Activated CD8-positive, alpha-beta T cell treated with anti-CD3 and anti-CD28 coated beads, Interleukin-2, amount 10 ng/mL, durations not matched to agents 7 days and 5 days (primary cell): ENCODE data around the gene PPT1. TPM values are rescaled to one million over a fixed set of nuclear protein-coding genes. Genes with fewer than 3 reads are reported as not detected.
A peak's percentile ranks its signal among the peaks of the same experiment; 100 is the strongest.
"Not testable (repeated sequence)": the region's sequence is repeated elsewhere in the genome, so short reads cannot be mapped to it uniquely, and the experiment has no call there.

Source experiments
- ATAC-seq: fragments of 150-1000 bp; cut with Tn5 transposase; one replicate; pipeline ENCODE4 v1.10.0; 2021; ENCODE audit warnings: moderate library complexity
- CTCF ChIA-PET: fragments of 350-600 bp; sonication (Branson Sonifier 250); formaldehyde crosslinking; loops from one replicate; lab custom pipeline; 2021; ENCODE audit warnings: antibody characterized with exemption; lab: Charles Lee
- POLR2A ChIA-PET: fragments of 350-600 bp; sonication (Branson Sonifier 250); formaldehyde crosslinking; loops from one replicate; lab custom pipeline; 2021; ENCODE audit warnings: antibody characterized with exemption; lab: Charles Lee
- DNase-seq: peaks from one replicate; pipeline ENCODE4 v3.0.0-alpha.2; 2020
- H3K27ac Mint-ChIP-seq: one replicate; pipeline ENCODE4 v1.8.0; 2021; ENCODE audit warnings: mild to moderate bottlenecking, mixed read lengths
- H3K27me3 Mint-ChIP-seq: one replicate; pipeline ENCODE4 v1.8.0; 2021; ENCODE audit warnings: low read depth, mixed read lengths
- H3K36me3 Mint-ChIP-seq: one replicate; pipeline ENCODE4 v1.8.0; 2021; ENCODE audit warnings: low read depth, mixed read lengths
- H3K4me1 Mint-ChIP-seq: one replicate; pipeline ENCODE4 v1.8.0; 2021; ENCODE audit warnings: low read depth, mixed read lengths
- H3K4me3 Mint-ChIP-seq: one replicate; pipeline ENCODE4 v1.8.0; 2021; ENCODE audit warnings: mild to moderate bottlenecking, mixed read lengths
- H3K9me3 Mint-ChIP-seq: one replicate; pipeline ENCODE4 v1.8.0; 2022; ENCODE audit warnings: mixed read lengths; ENCODE audit not compliant: insufficient read depth
- total RNA-seq, 2 experiments: library from RNA; stranded (reverse); gene quantifications; one replicate each; pipeline ENCODE4 v1.2.3, GENCODE V29; 2021

The PPT1 gene
- total RNA-seq, 2 experiments from 2014 or later: 81.1 to 84.6 TPM

GRCh38 chr1:40039757-40040510, 57.1 kb downstream of the PPT1 start:
- ChIA-PET CTCF (interaction anchor here (0.6 to 3.1 kb wide), 15 partner anchors 8 to 302 kb away, joined by 3 to 12 read pairs (median 4); no protein-coding TSS in a partner anchor), POLR2A (interaction anchor here (1.0 to 4.7 kb wide), 21 partner anchors 10 to 349 kb away, joined by 3 to 47 read pairs (median 4); partner anchors contain the start of genes MFSD2A, PPIE and ZMPSTE24)
- Mint-ChIP-seq H3K9me3 (no peaks in the 10 kb centered on the region), H3K27me3 (no peaks in the 10 kb centered on the region), H3K27ac (peak overlapping the region; percentile 99), H3K4me3 (peak overlapping the region; percentile 93), H3K36me3 (peaks cover 51% of the 10 kb centered on the region), H3K4me1 (peaks cover 56% of the 10 kb centered on the region)
- DNase-seq (peak; percentile 94), ATAC-seq (peak; percentile 60)

GRCh38 chr1:40039245-40039756, 57.8 kb downstream of the PPT1 start:
- CTCF ChIA-PET: interaction anchor here (0.6 to 3.1 kb wide), 13 partner anchors 11 to 301 kb away, joined by 3 to 12 read pairs (median 4); no protein-coding TSS in a partner anchor
- peaks cover 47% of the 10 kb centered on the region for H3K36me3 Mint-ChIP-seq
- DNase-seq (no peak), ATAC-seq (no peak)
- peak overlapping the region; percentile 99 for H3K27ac Mint-ChIP-seq
- H3K9me3 Mint-ChIP-seq: no peaks in the 10 kb centered on the region
- peak overlapping the region; percentile 93 for H3K4me3 Mint-ChIP-seq
- H3K4me1 Mint-ChIP-seq: peaks cover 59% of the 10 kb centered on the region
- no peaks in the 10 kb centered on the region for H3K27me3 Mint-ChIP-seq
- POLR2A ChIA-PET: interaction anchor here (0.5 to 4.7 kb wide), 17 partner anchors 9 to 557 kb away, joined by 3 to 47 read pairs (median 4); partner anchors contain the start of genes MFSD2A and PPIE

GRCh38 chr1:40038697-40039096, 58.4 kb downstream of the PPT1 start:
- H3K36me3 Mint-ChIP-seq: peaks cover 41% of the 10 kb centered on the region
- DNase-seq (no peak), ATAC-seq (no peak)
- H3K27ac Mint-ChIP-seq: peak overlapping the region; percentile 99
- CTCF ChIA-PET: interaction anchor here (0.9 to 3.1 kb wide), 11 partner anchors 11 to 300 kb away, joined by 3 to 12 read pairs (median 4); no protein-coding TSS in a partner anchor
- no peaks in the 10 kb centered on the region for H3K27me3 Mint-ChIP-seq
- POLR2A ChIA-PET: interaction anchor here (0.5 to 4.7 kb wide), 14 partner anchors 11 to 558 kb away, joined by 3 to 47 read pairs (median 4); partner anchors contain the start of genes MFSD2A and PPIE
- H3K9me3 Mint-ChIP-seq: no peaks in the 10 kb centered on the region
- H3K4me3 Mint-ChIP-seq: peak overlapping the region; percentile 93
- H3K4me1 Mint-ChIP-seq: peaks cover 58% of the 10 kb centered on the region

GRCh38 chr1:40037254-40037653, 59.8 kb downstream of the PPT1 start:
- CTCF ChIA-PET, DNase-seq, ATAC-seq, H3K4me3 Mint-ChIP-seq, H3K27ac Mint-ChIP-seq, H3K9me3 Mint-ChIP-seq, POLR2A ChIA-PET, H3K27me3 Mint-ChIP-seq: not testable (repeated sequence)
- peaks cover 28% of the 10 kb centered on the region for H3K36me3 Mint-ChIP-seq
- H3K4me1 Mint-ChIP-seq: peaks cover 56% of the 10 kb centered on the region

GRCh38 chr1:40036574-40036973, 60.5 kb downstream of the PPT1 start:
- Mint-ChIP-seq H3K9me3 (no peaks in the 10 kb centered on the region), H3K4me3 (no peak overlapping the region), H3K27me3 (no peaks in the 10 kb centered on the region), H3K36me3 (peaks cover 22% of the 10 kb centered on the region), H3K27ac (peak overlapping the region; percentile 50), H3K4me1 (peaks cover 55% of the 10 kb centered on the region)
- no peak for DNase-seq
- CTCF ChIA-PET: interaction anchor here (7.3 kb wide), 1 partner anchor 62 kb away, joined by 85 read pairs; no protein-coding TSS in a partner anchor
- POLR2A ChIA-PET: no interaction called here
- no peak for ATAC-seq

- ATAC-seq (no peak), DNase-seq (peak; percentile 35)
- H3K4me3 Mint-ChIP-seq: peak overlapping the region; percentile 9
- CTCF ChIA-PET: interaction anchor here (0.8 to 8.1 kb wide), 9 partner anchors 22 to 376 kb away, joined by 3 to 150 read pairs (median 4); no protein-coding TSS in a partner anchor
- H3K9me3 Mint-ChIP-seq: no peaks in the 10 kb centered on the region
- H3K4me1 Mint-ChIP-seq: peaks cover 59% of the 10 kb centered on the region
- H3K27ac Mint-ChIP-seq: peak overlapping the region; percentile 80
- POLR2A ChIA-PET: interaction anchor here (0.9 kb wide), 1 partner anchor 16 kb away, joined by 3 read pairs; no protein-coding TSS in a partner anchor
- H3K36me3 Mint-ChIP-seq: peaks cover 10% of the 10 kb centered on the region
- H3K27me3 Mint-ChIP-seq: peaks cover 2% of the 10 kb centered on the region
These were observed 62.2 kb downstream of the PPT1 start for GRCh38 chr1:40034869-40035268.

- POLR2A ChIA-PET: no interaction called here
- ATAC-seq: peak; percentile 77
- Mint-ChIP-seq H3K27ac (no peak overlapping the region), H3K9me3 (no peaks in the 10 kb centered on the region), H3K27me3 (peaks cover 9% of the 10 kb centered on the region), H3K4me3 (no peak overlapping the region), H3K4me1 (peaks cover 43% of the 10 kb centered on the region), H3K36me3 (no peaks in the 10 kb centered on the region)
- CTCF ChIA-PET: interaction anchor here (0.6 to 8.1 kb wide), 51 partner anchors 8 to 426 kb away, joined by 3 to 150 read pairs (median 4); partner anchors contain the start of genes CAP1 and MYCL
- peak; percentile 71 for DNase-seq
These were observed 64.7 kb downstream of the PPT1 start for GRCh38 chr1:40032240-40032891.

- peaks cover 9% of the 10 kb centered on the region for H3K27me3 Mint-ChIP-seq
- H3K36me3 Mint-ChIP-seq: no peaks in the 10 kb centered on the region
- no peak overlapping the region for H3K27ac Mint-ChIP-seq
- no peak for ATAC-seq
- no peak for DNase-seq
- ChIA-PET POLR2A (interaction anchor here (1.7 kb wide), 1 partner anchor 10 kb away, joined by 6 read pairs; the partner anchor contains the start of gene CAP1), CTCF (interaction anchor here (0.6 to 8.1 kb wide), 5 partner anchors 12 to 213 kb away, joined by 3 to 150 read pairs (median 5); no protein-coding TSS in a partner anchor)
- no peaks in the 10 kb centered on the region for H3K9me3 Mint-ChIP-seq
- peaks cover 34% of the 10 kb centered on the region for H3K4me1 Mint-ChIP-seq
- H3K4me3 Mint-ChIP-seq: no peak overlapping the region
These were observed 66.4 kb downstream of the PPT1 start for GRCh38 chr1:40030528-40031135.

GRCh38 chr1:40029608-40030007, 67.4 kb downstream of the PPT1 start:
- peaks cover 9% of the 10 kb centered on the region for H3K27me3 Mint-ChIP-seq
- no peaks in the 10 kb centered on the region for H3K36me3 Mint-ChIP-seq
- peaks cover 27% of the 10 kb centered on the region for H3K4me1 Mint-ChIP-seq
- ATAC-seq (no peak), DNase-seq (no peak)
- no peak overlapping the region for H3K4me3 Mint-ChIP-seq
- no peak overlapping the region for H3K27ac Mint-ChIP-seq
- CTCF ChIA-PET: interaction anchor here (1.1 to 8.1 kb wide), 4 partner anchors 11 to 212 kb away, joined by 4 to 150 read pairs (median 45); no protein-coding TSS in a partner anchor
- POLR2A ChIA-PET: interaction anchor here (1.7 kb wide), 1 partner anchor 11 kb away, joined by 6 read pairs; the partner anchor contains the start of gene CAP1
- no peaks in the 10 kb centered on the region for H3K9me3 Mint-ChIP-seq

- peaks cover 12% of the 10 kb centered on the region for H3K4me1 Mint-ChIP-seq
- H3K36me3 Mint-ChIP-seq: no peaks in the 10 kb centered on the region
- ATAC-seq (no peak), DNase-seq (no peak)
- no peaks in the 10 kb centered on the region for H3K9me3 Mint-ChIP-seq
- H3K27me3 Mint-ChIP-seq: peaks cover 13% of the 10 kb centered on the region
- POLR2A ChIA-PET: no interaction called here
- CTCF ChIA-PET: interaction anchor here (1.3 to 8.1 kb wide), 3 partner anchors 52 to 106 kb away, joined by 3 to 150 read pairs (median 3); no protein-coding TSS in a partner anchor
- H3K4me3 Mint-ChIP-seq: no peak overlapping the region
- H3K27ac Mint-ChIP-seq: no peak overlapping the region
These were observed 69.4 kb downstream of the PPT1 start for GRCh38 chr1:40027647-40028046.
